HG03139 (cell line): ENCODE measurements around the gene CS.
"Not testable (repeated sequence)": the region's sequence is repeated elsewhere in the genome, so short reads cannot be mapped to it uniquely, and the experiment has no call there.

Source experiments
- ATAC-seq: cut with Tn5 transposase; IDR thresholded peaks from one replicate; pipeline ENCODE4 v1.9.1; 2021; ENCODE audit not compliant: unreplicated experiment

Gene CS

GRCh38 chr12:56282030-56282429 lies 18.1 kb downstream of the CS start:
- no peak for ATAC-seq

GRCh38 chr12:56280849-56281248 lies 19.3 kb downstream of the CS start:
- ATAC-seq, result no peak

- no peak for ATAC-seq
Measured at GRCh38 chr12:56278905-56279304, 21.2 kb downstream of the CS start.

- ATAC-seq, result no peak
Measured at GRCh38 chr12:56274299-56274698, 25.8 kb downstream of the CS start.

GRCh38 chr12:56272468-56272867 lies 27.7 kb downstream of the CS start:
- not testable (repeated sequence) for ATAC-seq

GRCh38 chr12:56271031-56271430 lies 29.1 kb downstream of the CS start:
- ATAC-seq, result no peak

- ATAC-seq, result peak; percentile 13
Measured at GRCh38 chr12:56267443-56268071, 32.6 kb downstream of the CS start.

GRCh38 chr12:56266693-56267442 lies 33.3 kb downstream of the CS start, which contains the start of gene COQ10A:
COQ10A (plus strand) TSS chr12:56266942; CDS start chr12:56267119, 177 bp downstream.
- ATAC-seq, result peak; percentile 84

- not testable (repeated sequence) for ATAC-seq
Measured at GRCh38 chr12:56266068-56266692, 34.0 kb downstream of the CS start.

GRCh38 chr12:56262955-56263354 lies 37.2 kb downstream of the CS start:
- ATAC-seq, result not testable (repeated sequence)

- ATAC-seq, result no peak
Measured at GRCh38 chr12:56261503-56262232, 38.5 kb downstream of the CS start.

- ATAC-seq, result no peak
Measured at GRCh38 chr12:56260921-56261320, 39.2 kb downstream of the CS start.

GRCh38 chr12:56260380-56260779 lies 39.8 kb downstream of the CS start:
- ATAC-seq, result no peak

- no peak for ATAC-seq
Measured at GRCh38 chr12:56258820-56259183, 41.3 kb downstream of the CS start.

- peak; percentile 94 for ATAC-seq
Measured at GRCh38 chr12:56258068-56258819, 41.9 kb downstream of the CS start, which contains the start of gene ANKRD52. ANKRD52 (minus strand) TSS chr12:56258384; CDS start chr12:56258269, 115 bp downstream.

- no peak for ATAC-seq
Measured at GRCh38 chr12:56257491-56258067, 42.6 kb downstream of the CS start.

- no peak for ATAC-seq
Measured at GRCh38 chr12:56257071-56257470, 43.1 kb downstream of the CS start.

GRCh38 chr12:56256326-56256960 lies 43.7 kb downstream of the CS start:
- no peak for ATAC-seq

GRCh38 chr12:56255671-56256070 lies 44.5 kb downstream of the CS start:
- ATAC-seq, result no peak

- no peak for ATAC-seq
Measured at GRCh38 chr12:56253091-56253490, 47.0 kb downstream of the CS start.
